Activated naive CD4-positive, alpha-beta T cell (primary cell): ENCODE results near the gene RAPGEF2.
"Not testable (repeated sequence)": the region's sequence is repeated elsewhere in the genome, so short reads cannot be mapped to it uniquely, and the experiment has no call there.

Source experiments
- DNase-seq, 4 experiments: peaks; one replicate each; lab custom pipeline; 2025; lab: John Stamatoyannopoulos, UW

RAPGEF2 gene

GRCh38 chr4:159137176-159137575, 34.3 kb downstream of the RAPGEF2 start:
- no peak for DNase-seq

DNA sequence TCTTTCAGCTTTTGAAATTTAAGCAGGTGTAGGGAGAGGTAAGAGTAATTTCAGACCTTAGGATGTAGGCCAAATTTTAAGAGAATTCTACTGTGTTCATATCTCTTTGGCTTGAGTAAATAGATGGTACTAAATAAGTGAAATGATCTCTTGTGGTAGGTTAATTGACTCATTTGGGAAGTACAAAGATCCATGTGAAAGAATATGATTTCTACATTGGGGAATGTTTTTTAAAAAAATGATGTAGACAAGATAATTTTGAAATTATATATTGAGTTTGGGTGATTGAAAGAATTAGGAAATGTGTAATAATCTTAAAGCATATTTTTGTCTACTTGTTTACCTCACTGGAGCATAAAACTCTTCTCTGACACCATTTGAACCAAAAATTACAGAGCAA, 35.6 kb downstream of the RAPGEF2 start:
- no peak for DNase-seq

DNA sequence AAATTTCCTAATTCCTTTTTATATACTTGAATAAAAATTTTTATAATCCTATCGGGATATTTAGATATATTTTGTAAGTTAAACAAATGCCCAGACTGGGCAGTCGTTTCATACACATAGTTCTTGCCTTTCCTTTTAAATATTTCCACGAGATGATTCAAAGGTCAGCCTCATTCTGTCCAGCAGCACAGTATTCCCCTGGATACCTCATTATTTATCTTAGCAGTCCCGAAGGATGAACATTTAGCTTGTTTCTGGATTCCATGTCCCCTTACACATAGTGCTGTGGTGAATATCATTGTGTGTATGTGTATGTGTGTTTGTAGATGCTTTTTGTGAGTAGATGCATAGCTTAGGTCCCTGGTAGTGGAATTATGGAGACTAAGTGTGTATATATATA, 38.3 kb downstream of the RAPGEF2 start:
- no peak for DNase-seq

GRCh38 chr4:159142241-159142640, 39.4 kb downstream of the RAPGEF2 start:
- no peak for DNase-seq

GRCh38 chr4:159142681-159143384, 40.0 kb downstream of the RAPGEF2 start:
- no peak for DNase-seq

DNA sequence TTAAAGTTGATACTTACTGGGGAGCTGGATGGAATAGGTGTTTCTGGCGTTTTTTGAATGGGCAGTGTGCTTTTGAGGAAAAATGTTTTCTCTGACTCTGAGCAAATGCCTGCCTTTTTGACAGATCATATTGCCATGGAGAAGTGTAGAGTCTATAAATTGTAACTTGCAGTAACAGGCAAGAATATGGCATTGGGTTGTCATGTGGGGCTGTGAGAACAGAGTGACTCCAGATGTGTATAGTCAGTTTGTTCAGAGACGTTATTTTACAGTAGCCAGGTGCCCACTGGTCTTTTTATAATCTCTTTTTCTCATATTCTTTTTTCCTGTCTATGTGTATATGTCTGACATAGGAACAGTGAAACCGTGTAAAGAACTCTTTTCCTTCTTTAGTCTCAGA, 40.8 kb downstream of the RAPGEF2 start:
- no peak for DNase-seq

DNA sequence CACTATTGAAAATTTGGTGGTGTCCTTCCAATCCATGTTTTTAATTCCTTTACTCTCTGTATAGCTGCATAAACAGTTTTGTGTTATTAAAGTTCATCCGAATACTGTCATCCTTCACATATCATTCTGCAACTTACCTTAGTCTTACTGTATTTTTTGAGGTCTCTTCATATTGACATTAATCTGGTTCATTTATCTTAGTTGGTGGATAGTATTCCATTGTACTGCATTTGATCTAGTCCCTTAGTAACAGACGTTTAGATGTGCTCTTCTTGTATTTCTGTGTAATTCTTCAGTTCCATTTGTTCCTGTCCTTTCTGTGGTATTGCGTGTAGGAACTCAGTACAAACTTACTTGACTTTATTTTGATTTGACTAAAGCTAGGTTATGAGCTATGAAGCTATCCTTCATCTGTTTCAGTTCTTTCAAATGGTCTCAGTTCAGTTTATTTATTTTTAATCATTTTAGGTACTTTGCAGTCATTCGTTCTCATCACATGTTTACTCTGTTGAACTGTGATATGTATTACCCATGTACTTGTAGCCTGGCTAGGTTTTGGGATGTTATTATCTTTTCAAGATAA, 41.3 kb downstream of the RAPGEF2 start:
- no peak for DNase-seq

DNA sequence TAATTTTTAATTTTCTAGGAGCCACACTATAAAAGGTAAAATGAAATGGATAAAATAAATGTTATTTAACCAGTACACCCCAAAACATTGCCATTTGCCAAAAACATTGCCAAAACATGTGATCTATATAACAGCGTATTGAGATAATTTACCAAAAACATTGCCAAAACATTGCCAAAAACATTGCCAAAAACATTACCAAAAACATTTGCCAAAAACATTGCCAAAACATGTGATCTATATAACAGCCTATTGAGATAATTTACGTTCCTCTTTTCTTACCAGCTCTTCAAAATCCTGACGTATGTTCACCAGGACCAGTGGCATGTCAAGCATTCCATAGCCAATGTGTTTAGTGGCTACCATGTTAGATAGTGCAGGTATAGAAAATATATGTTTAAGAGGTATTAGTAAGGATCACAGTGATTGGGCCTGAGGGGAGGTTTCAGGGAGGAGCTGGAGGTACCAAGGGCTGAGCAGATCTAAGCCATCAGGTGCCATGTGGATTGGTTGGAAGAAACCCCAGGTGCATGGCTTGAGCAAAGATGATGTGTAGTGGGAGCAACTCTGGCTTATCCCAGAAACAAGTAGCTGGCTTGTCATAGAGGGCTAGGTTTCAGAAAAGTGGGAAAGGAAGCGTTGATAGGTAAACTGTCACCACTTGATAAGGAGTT, 42.6 kb downstream of the RAPGEF2 start:
- DNase-seq = no peak

DNA sequence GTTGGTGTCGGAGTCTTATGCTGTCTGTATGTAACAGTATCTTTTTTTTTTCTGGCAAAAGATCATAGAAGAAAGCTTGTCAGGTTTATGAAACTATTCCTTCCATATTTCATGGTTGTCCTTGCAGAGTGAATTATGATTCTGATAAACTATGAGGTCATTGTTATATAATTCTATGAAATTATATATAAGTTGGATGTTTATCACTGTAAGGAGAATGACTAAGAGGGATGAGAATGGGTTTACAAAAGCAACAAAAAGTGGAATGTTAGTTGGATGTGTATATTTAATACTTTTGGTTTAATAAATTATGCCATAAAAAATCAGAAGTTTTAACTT, 43.1 kb downstream of the RAPGEF2 start:
- no peak for DNase-seq

GRCh38 chr4:159146488-159146887, 43.6 kb downstream of the RAPGEF2 start:
- no peak for DNase-seq

DNA sequence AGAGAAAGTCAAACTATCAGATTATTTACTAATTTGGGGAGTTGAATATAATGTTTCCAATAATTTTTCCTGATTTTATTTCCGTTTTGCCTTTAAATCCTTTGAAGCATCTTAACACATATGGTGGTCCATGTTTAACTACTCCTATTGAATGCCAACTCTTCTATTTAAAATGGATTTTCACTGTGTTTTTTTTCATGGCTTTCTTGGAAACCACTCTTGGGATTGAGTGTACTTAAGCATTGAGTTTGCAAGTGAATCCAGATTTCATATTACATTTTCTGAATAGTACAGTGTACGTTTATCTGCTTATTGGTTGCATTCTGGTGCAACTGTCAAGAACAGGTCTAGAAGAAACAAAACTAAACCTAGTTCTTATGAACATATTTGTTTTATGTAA, 45.6 kb downstream of the RAPGEF2 start:
- no peak for DNase-seq

DNA sequence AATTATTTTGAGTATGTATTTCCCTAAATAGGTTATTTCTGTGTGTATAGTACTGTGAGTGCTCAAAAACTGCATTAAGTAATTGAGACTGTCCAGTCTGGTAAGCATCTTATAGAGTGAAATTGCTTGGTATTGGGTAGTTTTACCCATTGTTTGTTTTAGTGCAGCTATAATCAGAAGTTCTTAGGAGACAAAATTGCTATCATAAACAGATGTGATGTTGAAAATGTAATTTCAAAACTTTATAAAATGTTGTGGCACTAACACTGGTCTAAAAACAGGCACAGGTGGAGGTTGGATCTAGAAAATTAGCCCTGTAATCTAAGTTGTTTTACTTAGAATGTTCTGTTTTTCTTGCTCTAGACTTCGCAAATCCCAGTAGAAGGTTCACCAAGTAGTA, 46.8 kb downstream of the RAPGEF2 start:
- DNase-seq = no peak

DNA sequence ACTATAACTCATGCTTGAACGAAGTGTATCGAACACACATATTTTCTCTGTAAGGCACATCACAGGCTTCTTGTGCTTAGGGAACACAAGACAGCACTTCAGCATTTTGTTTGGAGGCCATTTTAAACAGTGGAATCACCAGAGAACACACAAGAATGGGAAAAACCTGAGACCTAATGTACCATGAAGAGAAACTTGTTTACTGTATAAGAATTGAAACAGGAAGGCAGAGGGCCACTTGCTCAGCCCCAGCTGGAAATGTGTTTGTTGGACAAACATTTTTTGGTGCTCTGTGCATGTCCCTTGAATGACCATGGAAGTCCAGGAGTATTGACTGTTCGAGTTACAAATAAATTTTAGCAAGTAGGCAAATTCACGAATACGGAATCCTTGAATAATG, 47.5 kb downstream of the RAPGEF2 start:
- no peak for DNase-seq

- no peak for DNase-seq
These were observed 48.0 kb downstream of the RAPGEF2 start for GRCh38 chr4:159150821-159151390.

GRCh38 chr4:159151689-159152088, 48.8 kb downstream of the RAPGEF2 start:
- no peak for DNase-seq

- DNase-seq = no peak
These were observed 49.3 kb downstream of the RAPGEF2 start for GRCh38 chr4:159152181-159152580.

GRCh38 chr4:159153669-159154068, 50.8 kb downstream of the RAPGEF2 start:
- no peak for DNase-seq

DNA sequence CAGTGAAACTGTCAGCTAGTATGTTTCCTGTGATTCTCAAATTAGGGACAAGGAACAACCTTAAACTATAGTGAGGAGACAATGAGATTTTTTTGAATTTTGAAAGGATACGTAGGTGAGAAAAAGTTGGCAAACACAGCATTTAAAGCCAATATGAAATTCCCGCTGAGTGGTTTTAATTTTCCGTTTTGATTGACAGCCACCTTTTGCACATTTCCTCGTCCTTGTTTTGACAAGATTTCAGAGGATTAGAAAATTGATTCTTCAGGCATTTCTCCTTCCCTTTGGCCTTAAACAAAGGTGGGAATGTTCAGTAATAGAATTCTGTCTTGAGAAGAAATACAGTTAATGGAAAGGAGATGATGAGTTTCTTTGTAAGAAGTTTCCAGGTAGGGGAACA, 52.2 kb downstream of the RAPGEF2 start:
- DNase-seq = no peak

DNA sequence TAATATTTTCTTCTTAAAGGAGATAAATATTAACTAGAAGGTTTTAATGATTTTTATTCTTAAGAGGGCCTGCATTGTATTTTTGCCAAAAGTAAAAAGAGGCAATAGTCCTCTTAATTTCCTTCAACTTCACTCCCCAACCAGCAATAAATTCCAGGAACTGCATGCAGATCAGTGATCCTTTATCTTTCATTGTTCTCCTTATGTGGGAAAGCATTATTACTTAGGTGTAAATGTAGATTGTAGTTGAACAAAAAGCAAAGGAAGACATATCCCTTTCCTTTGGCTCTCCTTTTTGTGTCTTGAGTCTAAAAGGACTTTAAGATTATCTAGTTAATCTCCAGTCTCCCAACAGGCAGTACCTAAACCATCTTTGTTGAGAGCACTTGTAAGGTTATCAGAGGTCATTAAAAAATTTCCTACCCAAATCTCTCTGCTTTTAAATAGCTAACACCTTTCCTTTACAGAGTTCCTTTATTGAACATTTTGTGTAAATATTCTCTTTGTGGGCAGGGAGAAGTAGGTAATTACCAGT, 55.3 kb downstream of the RAPGEF2 start:
- no peak for DNase-seq

DNA sequence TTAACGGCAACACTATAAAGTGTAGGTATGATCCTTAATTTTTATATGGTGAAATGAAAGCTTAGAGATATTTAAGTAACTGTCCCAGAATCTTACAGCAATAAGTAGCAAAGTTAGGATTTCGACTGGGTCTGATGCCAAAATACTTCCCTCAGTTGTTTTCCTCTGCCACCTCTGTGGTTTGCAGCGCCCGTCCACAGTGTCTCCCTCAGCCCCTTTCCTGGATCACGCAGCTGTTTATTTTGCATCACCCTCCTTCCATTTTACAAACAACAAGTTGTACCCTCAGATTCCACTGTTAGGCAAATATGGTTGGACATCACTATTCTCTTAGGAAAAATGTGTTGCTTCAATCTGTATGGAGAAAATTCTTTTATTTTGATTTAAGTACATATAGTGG, 56.1 kb downstream of the RAPGEF2 start:
- no peak for DNase-seq

DNA sequence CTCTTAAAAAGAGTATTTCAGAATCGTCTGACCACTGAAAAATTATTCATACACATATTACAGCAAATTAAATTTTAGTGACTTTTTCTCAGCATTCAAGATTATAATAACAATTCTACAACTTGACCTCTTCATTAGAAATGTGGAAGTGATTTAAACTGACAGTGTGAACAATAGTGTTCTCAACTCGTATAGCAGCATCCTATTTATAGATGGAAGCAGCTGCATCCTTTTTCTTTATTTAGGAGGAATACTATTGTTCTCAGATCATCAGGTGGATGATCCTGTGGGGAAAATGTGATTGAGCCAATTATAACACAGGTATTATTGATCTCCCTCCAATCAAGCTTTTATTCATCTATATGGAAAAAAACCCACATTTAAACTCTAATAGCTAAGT, 56.7 kb downstream of the RAPGEF2 start:
- no peak for DNase-seq

GRCh38 chr4:159160242-159160641, 57.4 kb downstream of the RAPGEF2 start:
- no peak for DNase-seq

DNA sequence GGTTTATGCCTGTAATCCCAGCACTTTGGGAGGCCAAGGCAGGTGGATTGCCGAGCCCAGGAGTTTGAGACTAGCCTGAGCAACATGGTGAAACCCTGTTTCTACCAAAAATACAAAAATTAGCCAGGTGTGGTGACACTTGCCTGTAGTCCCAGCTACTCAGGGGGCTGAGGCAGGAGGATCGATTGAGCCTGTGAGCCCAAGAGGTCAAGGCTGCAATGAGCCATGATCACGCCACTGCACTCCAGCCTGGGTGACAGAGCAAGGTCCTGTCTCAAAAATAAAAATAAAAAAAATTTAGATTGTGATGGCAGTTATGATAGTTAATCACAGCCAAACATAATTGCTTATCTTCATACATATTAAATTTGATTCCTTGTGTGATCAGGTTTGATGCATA, 58.6 kb downstream of the RAPGEF2 start:
- DNase-seq = not testable (repeated sequence)
